ENCODE results near the gene LAMA3. TPM values are rescaled to one million over a fixed set of nuclear protein-coding genes. Genes with fewer than 3 reads are reported as not detected.

LAMA3 gene
- total and polyA plus RNA-seq, 2 experiments from 2014 or later: 3.9 to 4.9 TPM

GRCh38 chr18:23933407-23933806, 244.2 kb downstream of the LAMA3 start:
- Mint-ChIP-seq H3K27ac (no peak overlapping the region), H3K4me3 (no peak overlapping the region), H3K36me3 (ENCODE audit: low read depth) (no peaks in the 10 kb centered on the region), H3K4me1 (no peaks in the 10 kb centered on the region; the same call in 2 of the 3 replicates), H3K9me3 (no peaks in the 10 kb centered on the region), H3K27me3 (ENCODE audit: insufficient read depth, low read depth, poor library complexity) (peaks cover 2% of the 10 kb centered on the region)
- Histone ChIP-seq H3F3A (replicated peaks; ENCODE audit: low read depth) (no peaks in the 10 kb centered on the region), H3K36me3 (ENCODE audit: insufficient read depth) (no peaks in the 10 kb centered on the region), H3K27me3 (ENCODE audit: insufficient read depth) (no peaks in the 10 kb centered on the region), H3K9me2 (ENCODE audit: insufficient read depth) (peaks cover 10% of the 10 kb centered on the region; the same call in 1 of the 2 replicates), H3K4me1 (ENCODE audit: insufficient read depth) (no peaks in the 10 kb centered on the region), H3K79me2 (replicated peaks; ENCODE audit: insufficient read depth) (no peaks in the 10 kb centered on the region), H3K4me3 (no peak overlapping the region), H3K27ac (ENCODE audit: low read depth) (no peak overlapping the region), H3K4me2 (no peak overlapping the region), H4K20me1 (replicated peaks; ENCODE audit: insufficient read depth) (no peaks in the 10 kb centered on the region), H2AFZ (no peak overlapping the region)
- ATAC-seq: no peak
- TF ChIP-seq EZH2 (IDR thresholded peaks at IDR 0.05; ENCODE audit: low read depth, unreplicated experiment): no peak
- no peak for TF ChIP-seq STAT1 (IDR thresholded peaks at IDR 0.05; ENCODE audit: unreplicated experiment)
- TF ChIP-seq ZNF114 (CRISPR knock-in tag; IDR thresholded peaks at IDR 0.05): no peak
- TF ChIP-seq POLR2AphosphoS5 (IDR thresholded peaks at IDR 0.05; ENCODE audit: low read depth): no peak
- TF ChIP-seq REST (IDR thresholded peaks at IDR 0.05; ENCODE audit: unreplicated experiment): no peak
- TF ChIP-seq CTCF (conservative IDR thresholded peaks at IDR 0.05; ENCODE audit: low read depth in 2 of 2): no peak
- TF ChIP-seq ETS1 (IDR thresholded peaks at IDR 0.05): no peak
- no peak for TF ChIP-seq CREB1 (CRISPR knock-in tag; IDR thresholded peaks at IDR 0.05; ENCODE audit: low read depth)
- no peak for TF ChIP-seq ZNF462 (CRISPR knock-in tag; IDR thresholded peaks at IDR 0.05)
- TF ChIP-seq ZNF331 (CRISPR knock-in tag; IDR thresholded peaks at IDR 0.05; ENCODE audit: low read depth): no peak
- TF ChIP-seq NANOG (IDR thresholded peaks at IDR 0.05; ENCODE audit: borderline replicate concordance): no peak
- TF ChIP-seq JUNB (IDR thresholded peaks at IDR 0.05; ENCODE audit: unreplicated experiment): no peak
- TF ChIP-seq EZH2phosphoT487 (IDR thresholded peaks at IDR 0.05; ENCODE audit: unreplicated experiment): no peak
- no peak for DNase-seq (ENCODE audit: low spot score)
